ENCODE results near the gene NR3C1.
"Not testable (repeated sequence)": the region's sequence is repeated elsewhere in the genome, so short reads cannot be mapped to it uniquely, and the experiment has no call there.

NR3C1 gene

GRCh38 chr5:143359869-143360268, 43.6 kb downstream of the NR3C1 start:
- no peak for DNase-seq

- no peak for DNase-seq
These were observed 46.5 kb downstream of the NR3C1 start for GRCh38 chr5:143356855-143357583.

GRCh38 chr5:143355710-143356109, 47.8 kb downstream of the NR3C1 start:
- DNase-seq, result no peak

- DNase-seq, result no peak
These were observed 49.5 kb downstream of the NR3C1 start for GRCh38 chr5:143354025-143354424.

- no peak for DNase-seq
These were observed 50.8 kb downstream of the NR3C1 start for GRCh38 chr5:143352691-143353090.

- DNase-seq, result peak; percentile 41
These were observed 52.5 kb downstream of the NR3C1 start for GRCh38 chr5:143350751-143351602.

GRCh38 chr5:143350341-143350740, 53.1 kb downstream of the NR3C1 start:
- DNase-seq, result no peak

GRCh38 chr5:143349177-143349576, 54.3 kb downstream of the NR3C1 start:
- DNase-seq, result no peak

GRCh38 chr5:143347698-143348344, 55.7 kb downstream of the NR3C1 start:
- DNase-seq, result no peak

- no peak for DNase-seq
These were observed 56.4 kb downstream of the NR3C1 start for GRCh38 chr5:143347046-143347445.

GRCh38 chr5:143345671-143346440, 57.6 kb downstream of the NR3C1 start:
- no peak for DNase-seq

GRCh38 chr5:143343042-143343441, 60.4 kb downstream of the NR3C1 start:
- DNase-seq, result no peak

GRCh38 chr5:143342607-143343006, 60.9 kb downstream of the NR3C1 start:
- DNase-seq, result no peak

GRCh38 chr5:143341807-143342570, 61.5 kb downstream of the NR3C1 start:
- no peak for DNase-seq

GRCh38 chr5:143340891-143341685, 62.4 kb downstream of the NR3C1 start:
- DNase-seq, result no peak

- no peak for DNase-seq
These were observed 64.7 kb downstream of the NR3C1 start for GRCh38 chr5:143338658-143339366.

GRCh38 chr5:143337946-143338345, 65.5 kb downstream of the NR3C1 start:
- DNase-seq, result no peak

- DNase-seq, result no peak
These were observed 67.0 kb downstream of the NR3C1 start for GRCh38 chr5:143336485-143336884.

- no peak for DNase-seq
These were observed 68.6 kb downstream of the NR3C1 start for GRCh38 chr5:143334903-143335302.

- not testable (repeated sequence) for DNase-seq
These were observed 69.1 kb downstream of the NR3C1 start for GRCh38 chr5:143334380-143334779.

- DNase-seq, result no peak
These were observed 71.5 kb downstream of the NR3C1 start for GRCh38 chr5:143331956-143332355.

Measured in GF-D8 (cell line).